ENCODE results near the gene PEX26. TPM values are rescaled to one million over a fixed set of nuclear protein-coding genes. Genes with fewer than 3 reads are reported as not detected.
"Not testable (repeated sequence)": the region's sequence is repeated elsewhere in the genome, so short reads cannot be mapped to it uniquely, and the experiment has no call there.

PEX26 gene
- total RNA-seq, 1 donor from 2014 or later, result 50.1 TPM

DNA sequence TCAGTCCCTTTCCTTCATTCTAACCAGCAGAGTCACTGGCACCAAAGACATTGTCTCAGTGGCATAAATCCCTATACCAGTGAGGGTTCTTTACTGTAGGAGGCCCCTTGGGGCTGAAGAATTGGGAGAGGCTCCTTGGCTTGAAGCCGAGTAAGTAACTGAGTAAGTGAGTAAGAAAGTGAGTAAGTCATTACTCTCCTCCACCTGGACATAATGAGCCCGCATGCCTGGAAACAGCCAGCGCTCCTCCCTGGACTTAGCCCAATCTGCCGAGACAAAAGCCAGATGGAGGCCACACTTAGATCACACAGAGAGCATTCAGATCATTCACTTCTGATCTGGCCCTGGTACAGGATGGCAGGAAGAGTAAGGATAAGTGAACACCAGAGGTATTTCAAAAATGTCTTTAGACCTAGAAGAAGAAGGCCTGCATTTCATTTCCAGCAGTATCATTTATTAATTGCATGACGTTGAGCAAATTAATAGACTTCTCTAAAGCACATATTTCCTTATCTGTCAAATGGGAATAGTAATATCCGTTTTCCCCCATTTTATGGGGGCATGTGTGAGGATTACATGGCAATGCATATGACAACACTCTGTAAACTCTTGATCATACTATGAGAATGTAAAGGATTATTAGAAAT lies 45.2 kb upstream of the PEX26 start:
- TF ChIP-seq, protein P1, sequence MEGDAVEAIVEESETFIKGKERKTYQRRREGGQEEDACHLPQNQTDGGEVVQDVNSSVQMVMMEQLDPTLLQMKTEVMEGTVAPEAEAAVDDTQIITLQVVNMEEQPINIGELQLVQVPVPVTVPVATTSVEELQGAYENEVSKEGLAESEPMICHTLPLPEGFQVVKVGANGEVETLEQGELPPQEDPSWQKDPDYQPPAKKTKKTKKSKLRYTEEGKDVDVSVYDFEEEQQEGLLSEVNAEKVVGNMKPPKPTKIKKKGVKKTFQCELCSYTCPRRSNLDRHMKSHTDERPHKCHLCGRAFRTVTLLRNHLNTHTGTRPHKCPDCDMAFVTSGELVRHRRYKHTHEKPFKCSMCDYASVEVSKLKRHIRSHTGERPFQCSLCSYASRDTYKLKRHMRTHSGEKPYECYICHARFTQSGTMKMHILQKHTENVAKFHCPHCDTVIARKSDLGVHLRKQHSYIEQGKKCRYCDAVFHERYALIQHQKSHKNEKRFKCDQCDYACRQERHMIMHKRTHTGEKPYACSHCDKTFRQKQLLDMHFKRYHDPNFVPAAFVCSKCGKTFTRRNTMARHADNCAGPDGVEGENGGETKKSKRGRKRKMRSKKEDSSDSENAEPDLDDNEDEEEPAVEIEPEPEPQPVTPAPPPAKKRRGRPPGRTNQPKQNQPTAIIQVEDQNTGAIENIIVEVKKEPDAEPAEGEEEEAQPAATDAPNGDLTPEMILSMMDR (IDR thresholded peaks at IDR 0.05; ENCODE audit: unreplicated experiment), result no peak
- Mint-ChIP-seq H3K27me3 (peaks cover 22% of the 10 kb centered on the region), H3K4me3 (ENCODE audit: low read depth) (no peak overlapping the region), H3K4me1 (ENCODE audit: low read depth) (no peaks in the 10 kb centered on the region), H3K36me3 (ENCODE audit: insufficient read depth) (no peaks in the 10 kb centered on the region), H3K9me3 (ENCODE audit: low read depth) (no peaks in the 10 kb centered on the region), H3K27ac (no peak overlapping the region)
- no peak for DNase-seq (ENCODE audit: low spot score, unreplicated experiment)

DNA sequence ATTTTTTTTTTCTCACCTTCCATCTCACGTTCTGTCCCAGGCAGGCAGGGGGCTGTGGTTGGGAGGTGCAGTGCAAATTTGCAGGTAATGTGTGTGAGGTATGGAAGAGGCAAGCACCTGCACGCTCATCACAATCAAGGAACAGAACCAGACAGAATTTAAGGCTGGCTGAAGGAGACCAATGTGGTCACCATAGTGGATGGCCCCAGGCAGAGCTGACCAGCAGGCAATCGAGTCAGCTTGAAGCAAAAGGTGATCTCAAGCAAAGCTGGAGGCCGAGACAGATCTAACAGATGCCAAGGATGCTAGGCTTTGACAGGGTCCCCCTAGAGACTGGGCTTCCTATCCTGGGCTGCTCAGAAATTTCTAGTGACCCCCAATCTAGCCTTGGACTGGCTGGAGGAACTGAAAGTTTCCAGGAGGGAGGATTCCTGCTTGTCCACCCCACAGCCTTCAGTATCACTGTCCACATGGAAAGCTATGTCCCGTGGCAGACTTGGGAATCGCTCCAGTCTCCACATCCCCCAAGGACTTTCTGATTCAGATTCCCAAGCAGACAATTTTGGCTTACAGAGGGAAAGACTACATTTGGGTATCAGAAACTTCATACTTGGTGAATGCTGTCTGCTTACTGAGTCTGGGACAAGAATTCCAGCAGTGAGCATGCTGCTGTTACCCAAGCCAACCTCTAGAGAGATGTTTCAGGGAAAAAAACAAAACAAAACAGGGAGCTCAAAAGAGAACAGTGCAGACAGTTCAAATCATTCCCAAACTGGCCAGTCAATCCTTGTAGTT lies 44.4 kb upstream of the PEX26 start:
- Mint-ChIP-seq H3K4me1 (ENCODE audit: low read depth) (no peaks in the 10 kb centered on the region), H3K27ac (no peak overlapping the region)

DNA sequence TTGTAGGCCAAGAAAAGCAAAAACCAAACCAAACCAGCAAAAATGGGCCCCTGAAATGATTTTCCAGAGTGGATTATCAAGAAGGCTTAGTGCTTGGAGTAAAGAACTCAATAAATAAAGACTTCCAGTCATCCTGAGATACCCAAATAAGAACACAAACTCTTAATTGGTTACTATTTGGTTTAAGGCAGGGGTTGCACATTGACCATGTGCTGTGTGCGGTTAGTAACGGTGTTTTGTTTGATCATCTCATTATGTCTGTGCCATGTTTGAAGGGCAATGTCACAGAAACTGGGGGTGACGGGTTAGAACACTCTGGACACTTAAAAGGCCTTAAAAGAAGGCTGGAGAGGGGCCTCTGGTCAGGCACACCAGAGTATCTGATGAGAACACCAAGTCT lies 43.7 kb upstream of the PEX26 start:
- Mint-ChIP-seq H3K27me3 (peaks cover 14% of the 10 kb centered on the region), H3K4me3 (ENCODE audit: low read depth) (no peak overlapping the region), H3K9me3 (ENCODE audit: low read depth) (no peaks in the 10 kb centered on the region), H3K4me1 (ENCODE audit: low read depth) (no peaks in the 10 kb centered on the region), H3K27ac (no peak overlapping the region), H3K36me3 (ENCODE audit: insufficient read depth) (no peaks in the 10 kb centered on the region)
- TF ChIP-seq, protein P1 (IDR thresholded peaks at IDR 0.05; ENCODE audit: unreplicated experiment), result no peak
- DNase-seq (ENCODE audit: low spot score, unreplicated experiment), result no peak

More for the DNA sequence above, 44.4 kb upstream of the PEX26 start:
- Mint-ChIP-seq H3K36me3 (ENCODE audit: insufficient read depth) (no peaks in the 10 kb centered on the region), H3K27me3 (peaks cover 17% of the 10 kb centered on the region), H3K4me3 (ENCODE audit: low read depth) (no peak overlapping the region), H3K9me3 (ENCODE audit: low read depth) (no peaks in the 10 kb centered on the region)
- TF ChIP-seq, protein P1 (IDR thresholded peaks at IDR 0.05; ENCODE audit: unreplicated experiment), result no peak
- DNase-seq (ENCODE audit: low spot score, unreplicated experiment), result no peak

DNA sequence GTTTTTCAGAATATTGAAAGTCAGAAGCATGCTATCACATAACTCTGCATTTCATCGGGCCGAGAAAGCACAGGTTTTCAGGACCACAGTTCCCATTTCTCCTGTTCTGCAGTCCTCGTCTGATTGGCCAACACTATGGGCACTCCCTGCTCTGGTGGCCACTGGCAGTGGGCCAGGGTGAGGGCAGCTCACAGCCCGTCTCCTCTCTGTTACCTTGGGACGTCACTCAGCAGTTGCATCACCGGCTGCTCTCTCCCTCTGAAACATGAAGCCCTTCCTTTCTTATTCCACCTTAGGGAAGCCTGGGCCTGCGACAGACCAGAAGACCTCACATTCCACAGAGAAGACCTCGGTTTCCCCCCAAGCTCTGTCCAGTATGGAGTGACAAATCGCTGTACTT lies 42.0 kb upstream of the PEX26 start:
- no peaks in the 10 kb centered on the region for H3K9me3 Mint-ChIP-seq (ENCODE audit: low read depth)
- no peak overlapping the region for H3K27ac Mint-ChIP-seq
- no peak overlapping the region for H3K4me3 Mint-ChIP-seq (ENCODE audit: low read depth)
- DNase-seq (ENCODE audit: low spot score, unreplicated experiment), result no peak
- TF ChIP-seq, protein P1 (IDR thresholded peaks at IDR 0.05; ENCODE audit: unreplicated experiment), result no peak
- H3K4me1 Mint-ChIP-seq (ENCODE audit: low read depth), result no peaks in the 10 kb centered on the region
- no peaks in the 10 kb centered on the region for H3K36me3 Mint-ChIP-seq (ENCODE audit: insufficient read depth)
- peaks cover 10% of the 10 kb centered on the region for H3K27me3 Mint-ChIP-seq

DNA sequence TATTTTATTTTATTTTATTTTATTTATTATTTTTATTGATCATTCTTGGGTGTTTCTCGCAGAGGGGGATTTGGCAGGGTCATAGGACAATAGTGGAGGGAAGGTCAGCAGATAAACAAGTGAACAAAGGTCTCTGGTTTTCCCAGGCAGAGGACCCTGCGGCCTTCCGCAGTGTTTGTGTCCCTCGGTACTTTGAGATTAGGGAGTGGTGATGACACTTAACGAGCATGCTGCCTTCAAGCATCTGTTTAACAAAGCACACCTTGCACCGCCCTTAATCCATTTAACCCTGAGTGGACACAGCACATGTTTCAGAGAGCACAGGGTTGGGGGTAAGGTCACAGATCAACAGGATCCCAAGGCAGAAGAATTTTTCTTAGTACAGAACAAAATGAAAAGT lies 36.9 kb upstream of the PEX26 start:
- DNase-seq (ENCODE audit: low spot score, unreplicated experiment); H3K4me3 Mint-ChIP-seq (ENCODE audit: low read depth); H3K27ac Mint-ChIP-seq; H3K36me3 Mint-ChIP-seq (ENCODE audit: insufficient read depth); H3K9me3 Mint-ChIP-seq (ENCODE audit: low read depth); H3K27me3 Mint-ChIP-seq: not testable (repeated sequence)
- H3K4me1 Mint-ChIP-seq (ENCODE audit: low read depth), result peaks cover 10% of the 10 kb centered on the region
